ENCODE measurements around the gene HSPB6.

HSPB6 gene

DNA sequence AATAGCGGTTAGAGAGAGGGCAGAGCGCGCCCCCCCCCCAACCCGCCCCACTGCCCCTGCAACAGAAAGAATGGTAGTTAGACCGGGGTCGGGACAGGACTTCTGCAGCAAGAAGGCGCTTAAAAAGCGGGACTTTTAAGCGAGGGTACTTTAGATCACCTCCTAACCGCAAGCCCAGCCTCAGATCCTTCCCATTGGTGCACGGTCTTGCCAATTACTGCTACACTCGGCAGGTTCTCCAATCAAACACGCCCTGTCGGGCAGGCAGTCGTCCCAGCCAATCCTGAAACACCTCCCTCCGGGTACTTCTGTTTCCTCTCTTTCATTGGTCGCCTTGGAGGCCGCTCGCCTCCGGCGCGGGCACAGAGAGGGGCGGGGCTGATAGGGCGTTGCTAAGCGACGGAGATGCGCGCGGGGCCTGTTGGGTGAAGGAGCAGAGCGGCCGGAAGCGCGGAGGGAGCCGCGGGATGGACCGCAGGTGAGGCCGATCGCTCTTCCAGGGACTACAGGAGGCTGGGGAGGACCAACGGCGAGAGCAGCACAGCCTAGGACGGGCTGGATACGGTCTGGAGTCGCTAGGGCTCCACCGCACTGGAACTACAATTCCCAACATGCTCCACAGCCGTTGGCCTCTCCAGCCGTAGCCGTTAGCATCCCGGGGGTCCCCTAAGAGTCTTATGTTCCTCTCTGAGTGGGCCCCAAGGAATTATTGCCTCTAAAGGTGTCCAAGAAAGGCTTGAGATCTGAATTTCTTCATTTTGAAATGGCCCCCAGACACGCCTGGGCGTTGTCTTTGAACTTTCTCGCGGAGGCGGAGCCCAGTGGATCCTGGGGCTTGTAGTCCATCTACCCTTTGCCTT, 1.1 kb upstream of the HSPB6 start, which contains the start of gene PROSER3:
PROSER3 (plus strand) TSS at position 428 of the 860 bp plus-strand sequence; CDS start at position 468, 40 bp downstream.
- peaks cover 19% of the 10 kb centered on the region for H3K27me3 ChIP-seq (ENCODE audit: insufficient read depth, low read length)
- peak within 1 kb of the TSS; percentile 98 for H3K4me3 ChIP-seq (ENCODE audit: low read length)
- H3K36me3 ChIP-seq (ENCODE audit: insufficient read depth, low read length), result peaks cover 26% of the 10 kb centered on the region
- peak within 1 kb of the TSS; percentile 92 for H3K27ac ChIP-seq (ENCODE audit: low read depth, low read length)
- under 1% methylated on average over 53 of the region's 53 CpGs for WGBS
- H3K4me1 ChIP-seq (ENCODE audit: insufficient read depth, low read length), result peaks cover 9% of the 10 kb centered on the region; the same call in 1 of the 2 replicates
- no peaks in the 10 kb centered on the region for H3K9me3 ChIP-seq (ENCODE audit: insufficient read depth, low read depth, low read length)
- H3K9ac ChIP-seq (ENCODE audit: low read depth, low read length), result peak within 1 kb of the TSS; percentile 92

DNA sequence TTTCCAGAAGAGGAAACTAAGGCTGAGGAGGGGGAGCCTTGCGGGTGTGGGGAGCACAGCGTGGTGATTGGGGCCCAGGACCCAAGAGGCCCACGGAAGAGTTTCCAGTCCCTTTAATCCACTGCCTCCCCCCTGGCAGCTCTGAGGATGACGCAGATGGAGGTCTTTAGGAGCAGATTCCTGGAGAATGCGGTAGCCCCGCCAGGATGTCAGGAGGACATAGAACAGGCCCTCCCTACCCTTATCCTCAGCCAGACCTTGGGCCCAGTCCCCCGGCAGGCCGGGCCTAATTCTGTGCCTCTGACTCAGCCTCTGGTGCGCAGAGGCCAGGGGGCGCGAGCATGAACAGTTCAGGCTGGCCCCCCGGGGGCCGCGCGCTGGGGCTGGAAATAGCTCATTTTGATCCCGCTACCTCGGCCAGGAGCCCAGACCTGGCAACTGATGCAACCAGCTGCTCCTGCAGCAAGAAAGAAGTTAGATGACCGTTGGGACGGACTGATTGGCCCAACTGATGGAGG, 461 bp upstream of the HSPB6 start:
- Histone ChIP-seq H3K27ac (ENCODE audit: low read depth, low read length) (peak overlapping the region; percentile 80), H3K36me3 (ENCODE audit: insufficient read depth, low read length) (peaks cover 21% of the 10 kb centered on the region), H3K4me3 (ENCODE audit: low read length) (peak overlapping the region; percentile 98), H3K9ac (ENCODE audit: low read depth, low read length) (peak overlapping the region; percentile 52), H3K4me1 (ENCODE audit: insufficient read depth, low read length) (peaks cover 9% of the 10 kb centered on the region; the same call in 1 of the 2 replicates), H3K27me3 (ENCODE audit: insufficient read depth, low read length) (peaks cover 19% of the 10 kb centered on the region), H3K9me3 (ENCODE audit: insufficient read depth, low read depth, low read length) (no peaks in the 10 kb centered on the region)
- WGBS, result 13% methylated on average over 19 of the region's 19 CpGs

DNA sequence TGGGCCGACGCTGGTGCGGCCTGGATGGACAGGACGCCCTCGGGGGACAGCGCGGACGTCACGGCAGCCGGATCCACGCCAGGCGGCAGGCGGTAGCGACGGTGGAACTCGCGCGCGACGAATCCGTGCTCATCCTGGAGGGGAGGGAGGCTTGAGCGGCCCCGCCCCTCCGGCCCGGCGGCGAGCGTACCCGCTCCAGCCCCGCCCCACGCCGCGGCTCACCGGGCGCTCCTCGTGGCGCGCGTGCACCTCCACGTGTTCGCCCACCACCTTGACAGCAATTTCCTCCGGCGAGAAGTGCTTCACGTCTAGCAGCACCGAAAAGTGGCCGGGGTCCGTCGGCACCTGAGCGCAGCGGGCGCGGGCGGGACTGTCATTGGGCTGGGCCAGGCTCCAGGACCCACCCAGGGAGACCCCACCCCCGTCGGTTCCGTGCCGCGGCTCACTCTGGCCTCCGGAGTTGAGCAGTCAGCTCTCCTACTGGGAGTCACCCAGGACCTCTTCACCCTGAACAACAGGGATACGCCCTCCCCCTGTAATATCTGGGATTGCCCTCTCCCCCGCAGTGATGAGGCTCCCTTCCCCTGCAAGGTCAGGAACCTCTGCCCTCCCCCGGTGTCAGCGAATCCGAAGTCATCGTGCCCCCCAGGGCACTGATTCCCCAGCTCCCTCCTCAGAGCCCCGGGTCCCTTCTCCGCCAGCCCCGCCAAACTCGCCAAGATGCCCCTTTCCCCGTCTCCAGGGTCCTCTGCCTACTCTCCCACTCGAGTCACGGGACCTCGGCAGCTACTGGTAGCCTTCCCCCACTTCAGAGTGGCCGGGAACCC, 1.1 kb downstream of the HSPB6 start:
- no peaks in the 10 kb centered on the region for H3K9me3 ChIP-seq (ENCODE audit: insufficient read depth, low read depth, low read length)
- H3K36me3 ChIP-seq (ENCODE audit: insufficient read depth, low read length), result peaks cover 9% of the 10 kb centered on the region
- 7% methylated on average over 74 of the region's 74 CpGs for WGBS
- peak overlapping the region; percentile 3; the same call in 1 of the 2 replicates for H3K9ac ChIP-seq (ENCODE audit: low read depth, low read length)
- no peak overlapping the region for H3K27ac ChIP-seq (ENCODE audit: low read depth, low read length)
- peak overlapping the region; percentile 56 for H3K4me3 ChIP-seq (ENCODE audit: low read length)
- H3K27me3 ChIP-seq (ENCODE audit: insufficient read depth, low read length), result peaks cover 19% of the 10 kb centered on the region
- H3K4me1 ChIP-seq (ENCODE audit: insufficient read depth, low read length), result peaks cover 9% of the 10 kb centered on the region; the same call in 1 of the 2 replicates

DNA sequence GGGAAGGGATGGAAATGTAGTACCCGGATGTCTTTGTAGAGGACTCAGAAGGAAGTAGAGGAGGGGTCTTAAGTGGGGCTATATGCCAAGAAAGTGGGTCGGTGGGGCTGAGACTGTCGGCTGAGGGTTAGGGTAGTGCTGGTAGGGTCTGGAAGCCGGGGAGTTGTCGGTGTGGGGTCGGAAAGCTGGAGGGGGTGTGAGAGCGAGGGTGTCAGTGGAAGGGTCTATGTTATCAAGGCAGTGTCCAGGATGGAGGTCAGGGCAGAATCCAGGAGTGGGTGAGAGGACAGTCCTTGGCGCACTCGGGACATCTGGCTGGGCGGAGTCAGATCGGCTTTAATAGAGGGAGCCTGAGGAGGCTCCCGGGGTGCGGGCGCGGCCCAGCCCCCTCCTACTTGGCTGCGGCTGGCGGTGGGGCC, 1.7 kb downstream of the HSPB6 start:
- Histone ChIP-seq H3K27me3 (ENCODE audit: insufficient read depth, low read length) (peaks cover 19% of the 10 kb centered on the region), H3K4me3 (ENCODE audit: low read length) (peak overlapping the region; percentile 56)
- WGBS, result 41% methylated on average over 17 of the region's 17 CpGs

DNA sequence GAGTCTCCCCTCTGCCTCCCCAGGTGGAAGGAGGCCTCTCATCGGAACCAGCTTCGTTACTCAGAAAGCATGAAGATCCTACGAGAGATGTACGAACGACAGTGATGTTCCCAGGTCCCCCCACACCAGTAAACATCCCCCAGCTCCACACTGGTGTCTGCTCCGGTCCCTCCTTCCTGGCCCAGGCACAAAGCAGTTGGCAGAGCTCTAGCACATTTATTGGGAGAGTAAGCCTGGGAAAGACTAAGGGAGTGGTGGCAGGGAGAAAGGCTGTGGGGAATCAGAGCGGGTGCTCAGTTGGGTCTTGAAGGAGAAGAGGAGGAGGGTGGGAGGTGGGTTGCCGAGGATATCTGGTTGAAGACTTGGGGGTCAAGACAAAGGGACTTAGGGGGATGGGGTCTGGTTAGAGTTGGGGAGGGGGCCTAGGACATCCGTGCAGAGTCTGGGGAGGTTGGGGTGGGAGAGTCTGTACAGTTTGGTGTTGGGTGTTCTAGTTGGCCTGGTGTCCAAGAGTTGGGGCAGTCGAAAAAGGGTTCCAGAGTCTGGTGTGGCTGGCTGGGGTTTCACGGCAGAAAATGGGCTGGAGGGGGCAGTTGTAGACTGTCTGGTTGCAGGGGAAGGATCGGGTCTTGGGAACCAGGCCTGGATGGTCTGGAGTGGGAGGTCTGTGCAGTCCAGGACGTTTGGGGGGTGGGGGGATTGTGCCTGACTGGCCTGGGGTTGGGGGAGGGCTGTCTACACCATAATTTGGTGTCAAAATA, 2.3 kb downstream of the HSPB6 start:
- no peak overlapping the region for H3K9ac ChIP-seq (ENCODE audit: low read depth, low read length)
- H3K27me3 ChIP-seq (ENCODE audit: insufficient read depth, low read length), result peaks cover 19% of the 10 kb centered on the region
- no peaks in the 10 kb centered on the region for H3K36me3 ChIP-seq (ENCODE audit: insufficient read depth, low read length)
- H3K9me3 ChIP-seq (ENCODE audit: insufficient read depth, low read depth, low read length), result no peaks in the 10 kb centered on the region
- H3K27ac ChIP-seq (ENCODE audit: low read depth, low read length), result no peak overlapping the region
- H3K4me3 ChIP-seq (ENCODE audit: low read length), result no peak overlapping the region
- peaks cover 9% of the 10 kb centered on the region; the same call in 1 of the 2 replicates for H3K4me1 ChIP-seq (ENCODE audit: insufficient read depth, low read length)
- 88% methylated on average over 13 of the region's 13 CpGs for WGBS

More for the DNA sequence above, 1.7 kb downstream of the HSPB6 start:
- Histone ChIP-seq H3K4me1 (ENCODE audit: insufficient read depth, low read length) (peaks cover 9% of the 10 kb centered on the region; the same call in 1 of the 2 replicates), H3K36me3 (ENCODE audit: insufficient read depth, low read length) (peaks cover 3% of the 10 kb centered on the region; the same call in 1 of the 2 replicates), H3K27ac (ENCODE audit: low read depth, low read length) (no peak overlapping the region), H3K9ac (ENCODE audit: low read depth, low read length) (peak overlapping the region; percentile 3; the same call in 1 of the 2 replicates), H3K9me3 (ENCODE audit: insufficient read depth, low read depth, low read length) (no peaks in the 10 kb centered on the region)

DNA sequence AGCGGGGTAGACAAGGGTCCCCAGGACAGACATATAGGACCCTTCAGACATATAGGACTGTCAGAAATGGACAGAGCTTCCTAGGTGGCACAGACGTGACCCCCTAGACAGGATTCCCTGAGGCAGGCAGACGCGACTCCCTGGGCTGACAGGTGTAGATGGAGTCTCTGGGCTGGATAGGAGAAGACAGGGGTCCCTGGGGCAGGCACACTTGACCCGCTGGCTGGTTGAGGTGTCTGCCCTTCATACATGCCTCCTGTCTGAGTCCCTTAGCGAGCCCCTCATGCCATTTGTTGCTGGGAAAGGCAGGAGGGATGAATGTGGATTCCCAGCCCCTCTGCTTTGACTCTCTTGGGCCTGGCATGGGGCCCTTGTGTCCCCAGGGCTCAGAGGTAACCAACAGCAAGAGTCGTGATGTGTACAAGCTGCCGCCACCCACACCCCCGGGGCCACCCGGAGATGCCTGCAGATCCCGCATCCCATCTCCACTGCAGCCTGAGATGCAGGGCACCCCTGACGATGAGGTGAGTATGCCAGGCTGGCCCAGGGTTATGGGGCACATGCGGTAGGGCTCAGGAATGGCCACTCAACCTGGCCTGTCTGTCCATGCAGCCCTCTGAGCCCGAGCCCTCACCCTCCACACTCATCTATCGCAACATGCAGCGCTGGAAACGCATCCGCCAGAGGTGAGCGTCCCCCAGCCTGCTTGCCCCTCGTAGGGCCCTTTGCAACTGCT, 3.0 kb downstream of the HSPB6 start:
- Histone ChIP-seq H3K4me3 (ENCODE audit: low read length) (no peak overlapping the region), H3K9ac (ENCODE audit: low read depth, low read length) (no peak overlapping the region), H3K9me3 (ENCODE audit: insufficient read depth, low read depth, low read length) (no peaks in the 10 kb centered on the region), H3K36me3 (ENCODE audit: insufficient read depth, low read length) (no peaks in the 10 kb centered on the region), H3K4me1 (ENCODE audit: insufficient read depth, low read length) (peaks cover 9% of the 10 kb centered on the region; the same call in 1 of the 2 replicates), H3K27ac (ENCODE audit: low read depth, low read length) (no peak overlapping the region), H3K27me3 (ENCODE audit: insufficient read depth, low read length) (peaks cover 19% of the 10 kb centered on the region)
- WGBS, result 94% methylated on average over 20 of the region's 20 CpGs

DNA sequence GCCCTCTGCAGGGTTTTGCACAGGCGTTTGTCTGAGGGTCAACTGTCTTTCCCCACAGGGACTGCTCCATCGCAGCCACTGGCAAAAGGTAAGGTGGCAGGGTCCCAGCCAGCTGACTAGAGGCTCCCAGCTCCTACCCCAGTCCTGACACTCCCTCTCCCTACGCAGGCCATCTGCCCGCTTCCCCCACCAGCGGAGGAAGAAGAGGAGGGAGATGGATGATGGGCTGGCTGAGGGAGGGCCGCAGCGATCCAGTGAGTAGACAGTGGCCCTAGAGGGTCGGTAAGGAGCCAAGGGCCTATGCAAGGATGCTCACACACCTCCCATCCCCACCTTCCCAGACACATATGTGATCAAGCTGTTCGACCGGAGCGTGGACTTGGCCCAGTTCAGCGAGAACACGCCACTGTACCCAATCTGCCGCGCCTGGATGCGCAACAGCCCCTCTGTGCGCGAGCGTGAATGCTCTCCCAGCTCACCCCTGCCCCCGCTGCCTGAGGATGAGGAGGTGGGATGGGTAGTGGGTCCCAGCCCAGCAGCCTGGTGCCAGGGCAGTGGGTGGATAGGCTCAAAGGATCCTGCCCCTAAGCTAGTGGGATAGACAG, 4.0 kb downstream of the HSPB6 start:
- Histone ChIP-seq H3K9me3 (ENCODE audit: insufficient read depth, low read depth, low read length) (no peaks in the 10 kb centered on the region), H3K27ac (ENCODE audit: low read depth, low read length) (no peak overlapping the region), H3K27me3 (ENCODE audit: insufficient read depth, low read length) (peaks cover 19% of the 10 kb centered on the region), H3K36me3 (ENCODE audit: insufficient read depth, low read length) (no peaks in the 10 kb centered on the region), H3K4me3 (ENCODE audit: low read length) (no peak overlapping the region), H3K9ac (ENCODE audit: low read depth, low read length) (no peak overlapping the region), H3K4me1 (ENCODE audit: insufficient read depth, low read length) (peaks cover 9% of the 10 kb centered on the region; the same call in 1 of the 2 replicates)
- 95% methylated on average over 19 of the region's 20 CpGs for WGBS

DNA sequence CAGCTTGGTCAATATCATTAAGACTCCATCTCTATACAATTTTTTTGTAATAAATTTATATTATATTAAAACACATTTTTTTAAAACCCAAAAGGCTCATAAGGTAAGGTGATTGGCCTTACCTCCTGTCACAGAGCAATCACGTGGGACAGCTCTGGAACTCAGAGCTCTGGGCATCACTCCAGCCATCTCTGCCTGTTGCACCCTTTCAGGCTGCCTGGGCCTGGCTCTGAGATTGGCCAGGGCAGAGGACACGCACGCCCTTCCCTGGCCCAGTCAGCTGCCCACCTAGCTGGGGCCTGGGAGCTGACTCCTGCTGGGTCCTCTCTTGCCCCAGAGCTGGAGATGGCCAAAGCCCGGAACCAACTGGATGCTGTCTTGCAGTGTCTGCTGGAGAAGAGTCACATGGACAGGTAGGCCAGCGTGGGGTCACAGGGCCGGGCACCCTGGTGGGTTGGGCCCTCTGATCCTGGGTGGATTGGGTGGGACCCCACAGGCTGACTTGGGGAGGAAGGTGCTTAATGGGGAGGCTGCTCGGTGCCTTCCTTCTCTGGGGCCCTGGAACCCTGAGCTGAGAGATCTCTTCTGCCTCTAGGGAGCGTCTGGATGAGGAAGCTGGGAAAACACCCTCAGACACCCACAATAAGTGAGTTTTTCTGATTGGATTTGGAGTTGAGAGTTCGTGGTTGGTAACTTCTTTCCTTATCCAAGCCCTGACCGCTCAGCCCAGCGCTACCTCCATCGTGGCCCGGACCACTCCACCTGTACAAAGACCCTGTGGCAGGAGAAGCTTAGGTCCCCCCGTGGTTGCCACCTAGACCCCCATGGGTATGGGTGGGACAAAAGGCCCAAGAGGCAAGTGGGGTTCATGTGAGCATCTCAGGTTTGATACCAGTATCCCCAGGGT, 4.7 kb downstream of the HSPB6 start:
- Histone ChIP-seq H3K4me1 (ENCODE audit: insufficient read depth, low read length) (peaks cover 7% of the 10 kb centered on the region; the same call in 1 of the 2 replicates), H3K9me3 (ENCODE audit: insufficient read depth, low read depth, low read length) (no peaks in the 10 kb centered on the region), H3K4me3 (ENCODE audit: low read length) (no peak overlapping the region), H3K36me3 (ENCODE audit: insufficient read depth, low read length) (no peaks in the 10 kb centered on the region; the same call in 1 of the 2 replicates), H3K27me3 (ENCODE audit: insufficient read depth, low read length) (peaks cover 19% of the 10 kb centered on the region), H3K27ac (ENCODE audit: low read depth, low read length) (no peak overlapping the region), H3K9ac (ENCODE audit: low read depth, low read length) (no peak overlapping the region)
- 92% methylated on average over 13 of the region's 14 CpGs for WGBS

DNA sequence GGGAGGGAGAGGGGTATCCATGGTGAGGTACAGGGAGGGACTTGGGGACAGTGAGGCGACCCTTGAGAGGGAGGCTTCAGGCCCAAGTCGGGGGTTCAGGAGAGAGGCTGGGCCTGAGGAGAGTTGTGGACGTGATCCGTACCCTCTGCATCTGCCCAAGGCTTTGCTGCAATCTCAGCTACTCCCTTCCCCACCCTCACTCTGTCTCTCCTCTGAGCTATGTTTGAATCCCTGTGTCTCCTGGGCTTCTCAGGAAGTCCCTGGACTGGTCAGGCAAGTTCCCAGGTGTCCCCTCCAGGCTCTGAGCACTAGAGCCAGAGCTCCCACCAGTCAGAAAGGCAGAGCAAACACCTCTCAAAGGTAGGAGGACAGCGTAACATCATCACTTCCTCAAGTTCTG, 6.7 kb downstream of the HSPB6 start:
- peaks cover 3% of the 10 kb centered on the region for H3K27me3 ChIP-seq (ENCODE audit: insufficient read depth, low read length)
- peaks cover 3% of the 10 kb centered on the region; the same call in 1 of the 2 replicates for H3K36me3 ChIP-seq (ENCODE audit: insufficient read depth, low read length)
- H3K9ac ChIP-seq (ENCODE audit: low read depth, low read length), result no peak overlapping the region
- WGBS, result 95% methylated on average over 5 of the region's 5 CpGs
- no peaks in the 10 kb centered on the region; the same call in 1 of the 2 replicates for H3K4me1 ChIP-seq (ENCODE audit: insufficient read depth, low read length)
- H3K27ac ChIP-seq (ENCODE audit: low read depth, low read length), result no peak overlapping the region
- H3K4me3 ChIP-seq (ENCODE audit: low read length), result no peak overlapping the region
- H3K9me3 ChIP-seq (ENCODE audit: insufficient read depth, low read depth, low read length), result no peaks in the 10 kb centered on the region
